NCI-H69 (cell line): ENCODE results near the gene RNPEPL1.
"Not testable (repeated sequence)": the region's sequence is repeated elsewhere in the genome, so short reads cannot be mapped to it uniquely, and the experiment has no call there.

Experiments
- DNase-seq: peaks from one replicate; lab custom pipeline; 2025; lab: John Stamatoyannopoulos, UW

Gene RNPEPL1

DNA sequence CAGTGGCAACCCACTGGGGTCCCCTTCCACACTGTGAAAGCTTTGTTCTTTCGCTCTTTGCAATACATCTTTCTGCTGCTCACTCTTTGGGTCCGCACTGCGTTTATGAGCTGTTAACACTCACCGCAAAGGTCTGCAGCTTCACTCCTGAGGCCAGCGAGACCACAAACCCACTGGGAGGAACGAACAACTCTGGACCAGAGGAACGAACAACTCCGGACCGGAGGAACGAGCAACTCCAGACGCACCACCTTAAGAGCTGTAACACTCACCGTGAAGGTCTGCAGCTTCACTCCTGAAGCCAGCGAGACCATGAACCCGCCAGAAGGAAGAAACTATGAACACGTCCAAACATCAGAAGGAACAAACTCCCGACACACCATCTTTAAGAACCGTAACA lies 29.2 kb upstream of the RNPEPL1 start:
- not testable (repeated sequence) for DNase-seq

DNA sequence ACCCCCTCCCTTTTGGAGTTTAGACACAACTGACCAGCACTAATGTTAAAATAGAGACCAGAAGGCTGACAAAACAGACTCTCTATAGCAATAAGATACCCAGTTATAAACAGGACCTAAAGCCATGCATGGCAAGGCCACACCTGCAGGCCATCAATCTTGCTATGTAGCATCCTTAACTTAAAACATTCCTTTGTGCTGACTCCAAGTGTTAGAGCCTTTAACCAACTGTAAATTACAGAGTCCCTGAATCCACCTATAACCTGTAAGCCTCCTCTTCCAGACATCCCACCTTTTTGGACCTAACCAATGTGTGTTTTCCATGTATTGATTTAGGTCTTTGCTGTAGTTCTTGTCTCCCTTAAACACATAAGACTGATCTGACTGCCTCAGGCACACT lies 28.4 kb upstream of the RNPEPL1 start:
- DNase-seq: no peak

DNA sequence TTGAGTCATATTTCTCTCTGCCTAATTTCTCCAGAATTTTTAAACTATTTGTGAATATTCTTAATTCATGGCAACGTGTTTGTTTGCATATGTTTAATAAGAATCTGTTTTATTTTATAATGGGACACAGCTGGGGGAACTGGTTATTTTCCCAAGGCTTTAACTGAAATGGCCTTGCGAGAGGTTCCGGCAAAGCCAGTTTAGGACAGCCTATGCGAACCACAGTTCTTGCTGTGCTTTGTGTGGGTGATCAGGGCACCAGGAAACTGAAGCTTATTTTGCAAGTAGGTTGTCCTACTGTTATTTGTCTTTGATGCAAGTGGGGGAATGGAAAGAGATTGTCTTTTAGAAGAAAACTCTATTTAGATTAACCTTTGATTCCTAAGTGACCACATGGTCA lies 17.0 kb upstream of the RNPEPL1 start:
- no peak for DNase-seq

DNA sequence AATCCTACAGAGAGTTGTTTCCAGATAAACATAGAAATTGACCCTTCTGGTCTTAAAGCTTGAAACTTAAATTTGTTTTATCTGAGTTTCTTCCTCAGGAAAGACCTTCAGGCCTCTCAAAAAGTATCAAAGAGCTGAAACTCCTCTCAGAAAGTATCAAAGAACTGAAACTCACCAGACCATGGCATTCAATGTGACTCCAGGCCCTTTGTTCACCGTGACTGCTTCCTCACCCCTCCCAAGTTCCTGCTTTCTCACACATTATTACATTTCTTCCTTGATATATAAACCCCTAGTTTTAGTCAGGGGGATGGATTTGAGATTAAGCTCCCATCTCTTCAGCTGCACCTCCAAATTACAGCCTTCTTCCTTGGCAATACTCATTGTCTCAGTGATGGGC lies 16.5 kb upstream of the RNPEPL1 start:
- DNase-seq: no peak

DNA sequence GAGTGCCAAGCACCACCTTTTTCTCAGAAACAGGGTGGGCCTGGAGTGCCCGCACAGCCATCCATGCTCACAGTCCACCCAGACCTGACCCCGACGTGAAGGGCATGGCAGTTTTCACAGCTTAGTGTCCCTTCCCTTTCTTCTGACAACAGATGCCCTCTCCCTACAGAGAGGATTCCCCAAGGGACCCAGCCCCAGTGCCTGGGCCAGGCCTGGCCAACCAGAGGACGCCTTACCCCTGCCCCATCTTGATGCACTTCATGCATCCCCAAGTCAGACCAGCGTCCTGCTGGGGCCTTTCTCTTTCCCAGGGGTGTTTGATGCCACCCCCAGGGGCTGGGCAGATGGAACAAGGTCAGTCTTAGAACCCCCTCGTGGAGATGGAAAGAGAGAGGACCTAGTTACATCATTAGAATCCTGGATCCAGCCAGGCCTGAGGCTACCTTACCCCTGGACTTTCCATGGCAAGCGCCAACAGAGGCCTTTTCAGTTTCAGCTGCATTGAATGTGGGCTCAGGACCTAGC lies 14.3 kb upstream of the RNPEPL1 start:
- DNase-seq: no peak

DNA sequence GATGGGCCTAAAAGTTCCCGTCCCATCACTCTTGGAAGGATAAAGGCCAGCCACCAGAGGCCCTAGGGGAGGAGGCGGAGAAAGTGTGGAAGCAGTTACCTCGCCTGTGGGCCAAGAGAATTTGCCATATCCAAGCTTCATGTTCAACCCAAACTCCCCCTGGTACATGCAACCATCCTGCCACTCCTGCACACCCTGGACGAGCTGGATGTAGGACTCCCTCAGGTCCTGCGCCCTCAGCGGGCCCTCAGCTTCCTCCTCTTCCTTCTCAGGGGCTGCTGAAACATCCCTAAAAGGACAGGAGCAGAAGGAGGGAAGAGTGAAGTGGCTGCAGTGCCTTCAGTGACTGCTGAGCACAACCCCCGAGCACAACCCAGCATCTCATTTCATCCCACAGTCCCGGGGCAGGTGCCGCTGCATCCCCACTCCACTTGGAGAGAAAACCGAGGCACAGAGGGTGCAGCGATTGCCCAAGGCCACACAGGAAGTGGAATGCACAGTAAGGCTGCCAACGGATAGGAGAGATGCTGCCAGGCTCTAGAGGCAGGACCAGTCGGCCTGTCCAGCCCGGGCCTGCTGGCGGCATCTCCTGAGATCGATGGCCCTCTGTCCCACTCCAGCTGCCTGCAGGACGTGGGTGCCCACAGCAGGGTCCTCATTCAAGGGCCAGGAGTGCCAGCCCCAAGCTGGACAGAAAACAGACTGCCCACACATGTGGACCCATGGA lies 13.4 kb upstream of the RNPEPL1 start:
- DNase-seq: no peak

DNA sequence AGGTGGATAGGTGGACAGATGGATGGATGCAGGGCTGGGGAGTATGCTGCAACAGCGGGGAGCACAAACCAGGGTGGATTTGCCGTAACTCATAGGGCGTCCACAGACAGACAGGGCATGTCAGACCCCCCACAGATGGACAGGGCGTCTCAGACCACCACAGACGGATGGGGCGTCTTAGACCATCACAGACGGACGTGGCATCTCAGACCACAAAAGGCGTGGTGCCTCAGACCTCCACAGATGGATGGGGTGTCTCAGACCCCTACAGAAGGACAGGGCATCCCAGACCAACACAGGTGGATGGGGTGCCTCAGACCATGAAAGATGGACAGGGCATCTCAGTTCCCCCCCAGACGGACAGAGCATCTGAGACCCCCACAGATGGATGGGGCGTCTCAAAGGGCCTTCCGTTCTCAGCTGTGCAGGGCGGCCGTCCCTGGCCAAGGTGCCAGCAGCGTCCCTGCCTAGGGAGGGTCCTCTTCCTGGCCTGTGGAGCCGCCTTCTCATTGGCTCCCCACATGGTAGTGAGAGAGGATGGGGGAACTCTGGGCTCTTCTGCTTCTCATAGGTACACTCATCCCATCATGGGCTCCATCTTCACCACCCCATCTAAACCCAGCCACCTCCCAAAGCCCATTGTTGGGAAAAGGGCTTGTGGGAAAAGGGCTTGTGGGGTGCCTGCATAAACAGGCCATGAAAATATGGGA lies 12.6 kb upstream of the RNPEPL1 start:
- no peak for DNase-seq

DNA sequence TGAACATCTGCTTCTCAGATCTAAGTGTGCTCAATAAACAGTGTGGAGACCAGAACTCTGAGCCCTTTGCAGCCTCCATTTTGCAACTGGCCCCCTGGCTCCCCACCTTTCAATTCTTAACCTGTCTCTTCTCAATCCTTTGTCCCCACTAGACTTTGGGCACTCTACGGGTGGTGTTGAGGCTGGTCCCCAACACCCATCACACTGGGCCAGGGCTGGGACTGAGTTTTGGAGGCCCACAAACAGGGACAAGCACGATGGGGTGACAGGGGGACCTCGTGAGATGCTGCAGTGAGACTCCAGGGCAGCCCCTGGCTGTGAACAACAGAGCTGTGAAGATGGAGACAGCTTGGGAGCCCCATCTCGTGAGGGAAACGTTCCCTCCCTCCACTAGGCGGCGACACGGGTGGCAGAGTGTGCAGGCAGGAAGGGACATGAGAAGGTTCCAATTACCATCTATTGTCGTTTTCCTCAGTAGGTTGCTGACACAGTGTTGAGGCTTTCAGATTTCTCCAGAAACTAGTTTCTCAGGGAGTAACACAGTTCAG lies 11.7 kb upstream of the RNPEPL1 start:
- peak; percentile 35 for DNase-seq

DNA sequence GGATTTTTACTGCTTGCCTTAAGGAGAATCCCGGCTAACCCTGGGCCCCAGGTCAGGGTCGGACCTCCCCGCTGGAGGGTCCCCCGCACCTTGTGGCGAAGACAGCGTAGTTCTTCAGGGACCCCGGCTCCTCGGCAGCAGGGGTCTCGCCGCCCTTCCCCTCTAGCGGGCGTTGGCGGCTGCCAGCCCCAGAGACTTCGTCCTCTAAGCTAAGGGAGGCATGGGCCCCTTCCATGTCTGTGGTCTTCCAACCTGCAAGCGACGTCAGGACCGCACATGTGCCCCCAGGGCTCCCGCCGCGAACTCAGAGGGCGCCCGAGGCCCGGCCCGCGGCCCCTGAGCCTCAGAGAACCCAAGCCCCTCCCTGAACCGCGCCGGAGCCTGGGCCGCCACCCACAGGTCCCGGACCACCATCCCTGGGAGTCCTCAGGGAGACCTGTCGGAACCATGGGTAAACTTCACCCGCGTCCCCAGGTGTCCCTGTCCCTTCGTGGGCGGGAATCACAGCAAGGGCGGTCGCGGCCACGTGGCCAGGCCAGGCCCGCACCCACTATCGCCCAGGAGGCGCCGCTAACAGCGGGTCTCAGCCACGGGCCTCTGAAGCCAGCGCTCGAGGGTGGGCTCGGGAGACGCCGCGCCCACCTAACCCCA lies 11.1 kb upstream of the RNPEPL1 start:
- no peak for DNase-seq

DNA sequence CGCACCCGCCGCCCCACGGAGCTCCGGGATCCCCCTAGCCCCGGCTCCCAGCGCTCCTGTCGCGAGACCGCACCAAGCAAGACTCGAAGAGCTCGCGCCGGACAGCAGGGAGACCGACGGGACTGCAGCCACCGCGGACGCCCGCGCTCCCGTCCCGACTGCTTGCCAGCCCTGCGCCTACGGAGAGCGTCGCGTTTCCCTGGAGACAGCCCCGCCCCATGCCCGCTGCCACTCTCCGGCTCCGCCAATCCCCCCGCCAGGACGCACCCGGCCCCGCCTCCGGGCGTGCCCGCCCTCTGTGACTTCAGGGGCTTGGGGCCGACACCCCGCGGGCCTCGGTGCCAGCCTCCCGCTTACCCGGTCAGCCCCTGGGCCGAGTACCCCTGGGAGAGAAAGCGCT lies 10.5 kb upstream of the RNPEPL1 start, which contains the start of gene ANKMY1:
Gene ANKMY1, minus strand, starts transcription at position 181 of the 400 bp plus-strand sequence. CDS start 653 bp downstream, outside the sequence.
- peak; percentile 68 for DNase-seq

DNA sequence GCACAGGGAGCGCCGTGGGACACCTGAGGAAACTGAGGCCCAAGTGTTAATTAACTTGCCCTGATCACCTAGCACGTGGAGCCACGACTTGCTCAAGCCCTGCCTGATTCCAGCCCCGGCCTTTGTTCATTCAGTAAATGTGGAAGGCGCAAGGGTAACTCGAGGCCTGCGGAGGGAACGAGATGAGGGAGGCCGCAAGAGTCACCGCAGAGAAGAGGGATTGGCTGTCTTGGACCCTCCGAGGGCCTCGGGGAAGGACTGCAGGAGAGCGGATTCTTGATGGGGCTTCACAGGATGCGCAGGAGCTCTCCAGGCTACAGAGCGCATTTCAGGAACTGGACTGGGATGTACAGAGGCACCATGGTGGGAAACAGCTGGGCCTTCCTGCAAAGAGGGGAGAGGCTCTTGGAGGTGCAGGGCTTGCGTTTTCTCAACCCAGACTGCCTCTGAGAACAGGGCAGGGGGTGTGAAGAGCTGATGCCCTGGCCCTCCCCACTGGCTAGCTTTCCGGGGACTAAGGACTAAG lies 10.0 kb upstream of the RNPEPL1 start:
- no peak for DNase-seq

DNA sequence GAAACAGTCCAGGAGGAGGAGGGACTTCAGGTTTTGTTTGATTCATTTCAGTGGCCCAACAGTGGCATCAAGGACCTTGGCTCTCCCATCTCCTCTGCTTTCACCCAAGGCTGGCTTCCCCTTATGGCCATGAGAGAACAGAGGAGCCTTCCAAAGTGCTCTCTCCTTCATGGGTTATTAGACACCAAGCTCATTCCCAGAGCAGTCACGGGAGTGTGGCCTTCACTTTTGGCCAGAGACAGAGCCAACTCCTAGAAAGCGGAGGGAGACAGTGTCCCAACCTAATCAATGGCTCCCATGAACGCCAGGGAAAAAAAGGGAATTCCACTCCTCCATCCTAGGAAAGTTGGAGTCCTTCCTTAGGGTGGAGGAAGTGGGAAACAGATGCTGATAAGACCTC lies 9.0 kb upstream of the RNPEPL1 start:
- DNase-seq: no peak

DNA sequence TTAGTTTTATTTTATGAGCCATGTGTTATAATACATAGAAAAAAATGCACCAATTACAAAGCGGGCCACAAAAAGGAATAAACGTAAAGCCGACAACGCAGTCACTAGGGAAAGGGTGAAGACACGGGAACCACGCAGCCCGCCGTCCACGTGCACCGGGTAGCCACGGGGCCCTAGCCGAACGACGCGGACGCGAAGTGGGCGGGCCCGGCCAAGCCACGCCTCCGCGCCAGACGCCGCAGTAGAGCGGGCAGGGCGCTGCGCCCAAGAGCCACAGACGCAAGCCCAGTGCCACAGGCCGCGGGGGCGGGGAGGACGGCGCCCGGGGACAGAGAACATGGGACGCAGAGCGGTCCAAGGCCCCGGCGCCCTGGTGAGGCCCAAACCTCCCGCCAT lies 8.2 kb upstream of the RNPEPL1 start, which contains the start of gene DUSP28:
Gene DUSP28, plus strand, starts transcription at position 274 of the 396 bp plus-strand sequence. CDS start 328 bp downstream, outside the sequence.
- peak; percentile 85 for DNase-seq

DNA sequence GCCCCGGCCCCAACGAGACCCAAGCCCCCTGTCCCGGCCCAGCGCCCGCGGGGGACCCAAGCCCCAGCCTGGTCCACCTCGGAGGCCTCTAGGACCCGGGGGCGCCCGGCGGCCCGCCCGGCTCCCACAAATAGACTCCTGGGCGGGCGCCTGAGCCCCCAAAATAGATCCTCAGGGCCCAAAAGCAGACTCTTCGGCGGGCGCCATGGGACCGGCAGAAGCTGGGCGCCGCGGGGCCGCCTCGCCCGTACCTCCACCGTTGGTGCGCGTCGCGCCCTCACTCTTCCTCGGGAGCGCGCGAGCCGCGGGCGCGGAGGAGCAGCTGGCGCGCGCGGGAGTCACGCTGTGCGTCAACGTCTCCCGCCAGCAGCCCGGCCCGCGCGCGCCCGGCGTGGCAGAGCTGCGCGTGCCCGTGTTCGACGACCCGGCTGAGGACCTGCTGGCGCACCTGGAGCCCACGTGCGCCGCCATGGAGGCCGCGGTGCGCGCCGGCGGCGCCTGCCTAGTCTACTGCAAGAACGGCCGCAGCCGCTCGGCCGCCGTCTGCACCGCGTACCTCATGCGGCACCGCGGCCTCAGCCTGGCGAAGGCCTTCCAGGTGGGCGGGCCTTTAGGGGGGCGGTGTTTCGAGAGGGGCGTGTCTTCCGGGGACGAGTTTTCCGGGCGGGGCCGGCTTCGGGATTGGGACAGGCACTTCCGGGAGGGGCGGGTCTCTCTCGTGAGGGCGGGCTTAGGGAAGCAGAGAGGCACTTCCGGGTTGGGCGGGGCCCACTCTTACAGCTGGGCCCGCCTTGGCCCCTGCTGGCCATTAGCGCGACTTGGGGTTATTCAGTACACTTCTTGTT lies 7.6 kb upstream of the RNPEPL1 start:
- DNase-seq: peak; percentile 96

DNA sequence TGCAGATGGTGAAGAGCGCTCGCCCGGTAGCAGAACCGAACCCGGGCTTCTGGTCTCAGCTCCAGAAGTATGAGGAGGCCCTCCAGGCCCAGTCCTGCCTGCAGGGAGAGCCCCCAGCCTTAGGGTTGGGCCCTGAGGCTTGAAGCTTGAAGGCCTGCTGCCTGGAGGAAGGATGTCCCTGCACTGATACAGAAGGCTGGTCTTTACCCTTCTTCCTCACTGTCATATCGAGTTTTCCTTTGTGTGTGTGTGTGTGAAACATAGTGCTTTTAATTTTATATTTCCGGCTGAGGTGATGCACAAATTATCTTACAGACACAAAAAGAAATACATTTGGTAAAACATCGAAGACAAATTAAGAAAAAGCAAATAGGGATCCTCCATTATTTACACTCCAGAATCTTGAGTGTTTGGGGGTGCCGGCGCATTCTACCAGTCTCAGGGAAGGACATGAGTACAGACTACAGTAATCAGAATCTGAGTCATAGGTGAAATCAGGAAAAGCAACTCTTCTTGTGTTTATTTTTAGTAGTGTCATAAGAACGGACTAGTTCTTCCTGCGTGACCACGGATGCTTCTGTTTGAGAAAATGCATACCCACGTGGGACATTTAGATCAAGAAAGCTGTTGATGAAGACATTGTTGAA lies 6.8 kb upstream of the RNPEPL1 start:
- no peak for DNase-seq

DNA sequence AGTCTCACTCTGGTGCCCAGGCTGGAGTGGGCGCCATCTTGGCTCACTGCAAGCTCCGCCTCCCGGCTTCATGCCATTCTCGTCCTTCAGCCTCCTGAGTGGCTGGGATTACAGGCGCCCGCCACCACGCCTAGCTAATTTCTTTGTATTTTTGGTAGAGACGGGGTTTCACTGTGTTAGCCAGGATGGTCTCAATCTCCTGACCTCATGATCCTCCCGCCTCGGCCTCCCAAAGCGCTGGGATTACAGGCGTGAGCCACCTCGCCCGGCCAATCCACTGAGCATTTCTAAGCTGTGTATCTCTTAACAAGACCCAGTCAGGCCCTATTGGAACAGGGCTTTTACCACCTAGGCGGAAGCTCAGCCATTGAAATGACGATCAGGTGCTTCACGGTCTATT lies 5.1 kb upstream of the RNPEPL1 start:
- DNase-seq: not testable (repeated sequence)

DNA sequence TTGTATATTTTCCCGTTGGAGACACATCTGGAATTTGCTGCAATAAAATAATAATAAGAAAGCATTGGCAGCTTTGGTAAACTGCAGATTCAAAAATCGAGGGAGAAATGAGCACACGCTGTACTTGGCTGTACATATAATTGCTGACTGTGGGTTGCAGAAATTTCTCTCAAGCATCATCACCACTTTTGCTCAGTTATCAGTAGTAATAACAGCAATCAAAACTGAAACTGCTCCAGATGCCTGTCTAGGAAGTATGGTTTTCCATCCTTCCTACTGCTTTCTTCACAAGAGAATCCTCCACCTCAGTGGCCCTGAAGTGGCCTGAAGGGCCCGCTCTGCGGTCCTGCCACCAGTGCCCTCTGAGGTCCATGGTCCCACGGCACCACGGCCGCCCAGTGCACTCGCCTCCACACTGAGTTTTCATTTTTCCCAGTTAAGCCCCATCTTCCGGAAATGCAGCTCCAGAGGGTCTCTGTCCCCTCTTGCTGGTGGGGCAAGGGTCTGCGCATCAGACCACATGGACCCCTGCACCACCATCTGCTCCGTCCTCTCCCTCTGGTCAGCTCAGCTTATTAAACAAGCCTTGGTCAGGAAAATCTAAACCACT lies 4.2 kb upstream of the RNPEPL1 start:
- no peak for DNase-seq

DNA sequence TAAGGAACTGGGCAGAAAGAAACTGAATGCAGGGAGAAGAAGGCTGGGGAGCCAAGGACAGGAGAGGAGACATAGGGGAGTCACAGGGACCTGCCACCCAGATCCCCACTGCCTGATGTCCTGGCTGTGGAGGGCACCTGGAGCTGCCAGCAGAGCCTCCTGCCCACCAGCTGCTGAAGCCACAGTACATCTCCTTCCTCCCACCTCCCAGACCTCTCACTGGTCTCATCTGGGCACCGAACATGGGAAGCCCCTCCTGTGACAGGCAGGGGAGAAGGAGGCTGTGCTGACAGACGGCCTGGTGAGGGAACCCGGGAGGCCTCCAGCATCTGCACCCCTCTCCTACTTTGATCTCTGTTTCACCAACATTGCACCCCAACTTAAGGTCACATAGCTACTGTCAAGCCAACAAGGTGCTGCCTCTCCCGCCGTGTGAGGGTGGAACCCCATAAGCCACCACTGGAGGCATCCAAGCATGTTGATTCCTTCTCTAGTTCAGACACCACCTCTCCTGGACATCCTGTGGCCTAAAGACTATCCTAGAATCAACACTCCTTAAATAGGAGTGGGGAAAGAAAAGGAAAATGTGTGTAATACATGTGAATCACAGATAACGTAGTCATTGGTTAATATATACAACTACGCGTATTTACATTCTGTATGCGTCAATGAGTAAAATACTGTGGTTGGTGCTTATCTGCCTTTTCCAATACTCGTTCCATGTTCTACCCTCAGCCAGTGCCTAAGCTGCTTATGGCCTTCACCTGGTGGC lies 3.5 kb upstream of the RNPEPL1 start:
- no peak for DNase-seq
